SK-N-SH (cell line): ENCODE measurements around the gene MYO5C. TPM values are rescaled to one million over a fixed set of nuclear protein-coding genes. Genes with fewer than 3 reads are reported as not detected.

Experiments
- CTCF ChIA-PET: fragments of 300-600, 350-600 bp; formaldehyde crosslinking; extraction: SDS; loops from one replicate; lab custom pipeline; 2021; lab: Yijun Ruan, JAX
- POLR2A ChIA-PET: fragments of 350-600 bp; sonication (Branson Sonifier 250); formaldehyde crosslinking; extraction: SDS; loops from one replicate; lab custom pipeline; 2020; ENCODE audit warnings: antibody characterized with exemption, inconsistent platforms; lab: Yijun Ruan, JAX
- DNase-seq: peaks from one replicate; pipeline ENCODE4 v3.0.0; 2012
- H2AFZ ChIP-seq: fragments of 200-600 bp; sonication (generic); 2 replicates; pipeline ENCODE4 v1.8.1; 2016; ENCODE audit warnings: antibody characterized with exemption, mild to moderate bottlenecking, low read depth
- H3F3A ChIP-seq: fragments of 200-600 bp; sonication (generic); replicated peaks from 2 replicates; pipeline ENCODE3; 2016; ENCODE audit warnings: antibody characterized with exemption, mild to moderate bottlenecking; ENCODE audit not compliant: insufficient read depth
- H3K27ac ChIP-seq, 2 experiments: fragments of 200-500 bp in 1 of 2; fragments of 200-600 bp in 1 of 2; sonication (Bioruptor generic) in 1 of 2; sonication (generic), shearing (Covaris generic) in 1 of 2; 2 replicates each; pipeline versions ENCODE4 v1.5.1 to v1.6.1; 2014 to 2016; ENCODE audit warnings: low read depth in 2 of 2, inconsistent platforms in 1 of 2, low read length in 1 of 2, mild to moderate bottlenecking in 1 of 2, mixed read lengths in 1 of 2
- H3K27me3 ChIP-seq: fragments of 200-600 bp; sonication (generic), shearing (Covaris generic); 2 replicates; pipeline ENCODE4 v1.6.1; 2016; ENCODE audit warnings: mixed run types; ENCODE audit not compliant: insufficient read depth
- H3K36me3 ChIP-seq, 2 experiments: fragments of 200-500 bp in 1 of 2; fragments of 200-600 bp in 1 of 2; sonication (Bioruptor generic) in 1 of 2; sonication (generic) in 1 of 2; replicated peaks in 1 of 2; 2 replicates each; pipeline versions ENCODE3 to v1.5.1; 2014 to 2016; ENCODE audit warnings: low read length in 1 of 2, mild to moderate bottlenecking in 1 of 2; ENCODE audit not compliant: insufficient read depth in 2 of 2, control insufficient read depth in 1 of 2
- H3K4me1 ChIP-seq, 2 experiments: fragments of 200-500 bp in 1 of 2; fragments of 200-600 bp in 1 of 2; sonication (Bioruptor generic) in 1 of 2; sonication (generic), shearing (Covaris generic) in 1 of 2; 2 replicates each; pipeline versions ENCODE4 v1.5.1 to v1.6.1; 2014 to 2016; ENCODE audit warnings: low read depth in 1 of 2, low read length in 1 of 2, mixed run types in 1 of 2; ENCODE audit not compliant: insufficient read depth in 2 of 2, control insufficient read depth in 1 of 2
- H3K4me2 ChIP-seq: fragments of 200-600 bp; sonication (generic), shearing (Covaris generic); 2 replicates; pipeline ENCODE4 v1.6.1; 2017; ENCODE audit warnings: mixed run types
- H3K4me3 ChIP-seq, 2 experiments: fragments of 200-500 bp in 1 of 2; fragments of 200-600 bp in 1 of 2; sonication (Bioruptor generic) in 1 of 2; sonication (generic), shearing (Covaris generic) in 1 of 2; 2 replicates each; pipeline versions ENCODE4 v1.5.1 to v1.8.1; 2014 to 2016; ENCODE audit warnings: low read depth in 2 of 2, inconsistent platforms in 1 of 2, low read length in 1 of 2, mild to moderate bottlenecking in 1 of 2, mixed read lengths in 1 of 2, moderate library complexity in 1 of 2
- H3K79me2 ChIP-seq: fragments of 200-600 bp; sonication (generic); 2 replicates; pipeline ENCODE4 v1.8.1; 2017; ENCODE audit warnings: mild to moderate bottlenecking; ENCODE audit not compliant: insufficient read depth
- H3K9ac ChIP-seq: fragments of 200-600 bp; sonication (generic); 2 replicates; pipeline ENCODE4 v1.6.1; 2017; ENCODE audit warnings: mixed run types
- H3K9me2 ChIP-seq: fragments of 200-600 bp; sonication (generic); 2 replicates; pipeline ENCODE4 v1.6.1; 2017; ENCODE audit warnings: mixed run types
- H3K9me3 ChIP-seq: fragments of 200-600 bp; sonication (generic); 2 replicates; pipeline ENCODE4 v1.6.1; 2017; ENCODE audit warnings: mixed run types, mild to moderate bottlenecking, moderate library complexity
- H4K20me1 ChIP-seq: fragments of 200-600 bp; sonication (generic); 2 replicates; pipeline ENCODE4 v1.6.1; 2017; ENCODE audit warnings: mild to moderate bottlenecking, mixed run types; ENCODE audit not compliant: insufficient read depth
- CHD2 ChIP-seq: fragments of 150-350 bp; IDR thresholded peaks from 2 replicates; pipeline ENCODE4 v1.6.1; 2018; ENCODE audit warnings: low read length; ENCODE audit not compliant: partially characterized antibody
- ELF1 ChIP-seq: IDR thresholded peaks from 2 replicates; pipeline ENCODE4 v1.4.0; 2012
- EP300 ChIP-seq, 2 experiments: IDR thresholded peaks; 2 replicates each; pipeline versions ENCODE4 v1.4.0 to v1.6.1; 2012; ENCODE audit warnings: borderline replicate concordance in 1 of 2, low read depth in 1 of 2, low read length in 1 of 2
- EZH2phosphoT487 ChIP-seq: fragments of 200-600 bp; sonication (generic); IDR thresholded peaks from 2 replicates; pipeline ENCODE4 v1.6.1; 2017; ENCODE audit warnings: low read depth, mixed run types, mild to moderate bottlenecking, antibody characterized with exemption, moderate library complexity, borderline replicate concordance
- FOSL2 ChIP-seq: IDR thresholded peaks from 2 replicates; pipeline ENCODE4 v1.4.0; 2012; ENCODE audit warnings: low read depth, mild to moderate bottlenecking, moderate library complexity, borderline replicate concordance
- FOXJ3 ChIP-seq: sonication (generic); formaldehyde crosslinking; IDR thresholded peaks from 2 replicates; pipeline ENCODE4 v1.5.1; 2020; ENCODE audit warnings: mild to moderate bottlenecking, missing genetic modification reagents
- FOXM1 ChIP-seq: IDR thresholded peaks from 2 replicates; pipeline ENCODE4 v1.4.0; 2012; ENCODE audit warnings: low read depth, mild to moderate bottlenecking
- GABPA ChIP-seq: IDR thresholded peaks from 2 replicates; pipeline ENCODE4 v1.4.0; 2012; ENCODE audit warnings: low read depth, mild to moderate bottlenecking
- GATA2 ChIP-seq: sonication (generic); formaldehyde crosslinking; IDR thresholded peaks from 2 replicates; pipeline ENCODE4 v1.5.0; 2020; ENCODE audit warnings: mild to moderate bottlenecking, missing genetic modification reagents
- IRF3 ChIP-seq: fragments of 150-350 bp; IDR thresholded peaks from 2 replicates; pipeline ENCODE4 v1.6.1; 2016; ENCODE audit warnings: mild to moderate bottlenecking, low read depth, low read length
- JUND ChIP-seq: IDR thresholded peaks from 2 replicates; pipeline ENCODE4 v1.4.0; 2012
- MEF2A ChIP-seq: IDR thresholded peaks from 2 replicates; pipeline ENCODE4 v1.4.0; 2012; ENCODE audit warnings: low read depth, borderline replicate concordance
- NFIC ChIP-seq: IDR thresholded peaks from 2 replicates; pipeline ENCODE4 v1.4.0; 2012; ENCODE audit warnings: borderline replicate concordance
- NRF1 ChIP-seq: IDR thresholded peaks from 2 replicates; pipeline ENCODE4 v1.6.1; 2012; ENCODE audit warnings: low read depth, mild to moderate bottlenecking, low read length
- PBX3 ChIP-seq: IDR thresholded peaks from 2 replicates; pipeline ENCODE4; 2012
- POLR2AphosphoS5 ChIP-seq: IDR thresholded peaks from 2 replicates; pipeline ENCODE4 v1.6.1; 2012; ENCODE audit warnings: low read depth, low read length
- RAD21 ChIP-seq: IDR thresholded peaks from 2 replicates; pipeline ENCODE4 v1.6.1; 2012; ENCODE audit warnings: mild to moderate bottlenecking, low read length
- RCOR1 ChIP-seq: fragments of 150-350 bp; IDR thresholded peaks from 2 replicates; pipeline ENCODE4 v1.6.1; 2017; ENCODE audit warnings: antibody characterized with exemption, low read length
- REST ChIP-seq: IDR thresholded peaks from 2 replicates; pipeline ENCODE4 v1.6.1; 2012; ENCODE audit warnings: mild to moderate bottlenecking, low read depth, low read length, moderate library complexity
- RFX5 ChIP-seq: IDR thresholded peaks from 2 replicates; pipeline ENCODE4 v1.6.1; 2012; ENCODE audit warnings: mild to moderate bottlenecking, improper control_type of control experiment, low read length
- RXRA ChIP-seq: IDR thresholded peaks from 2 replicates; pipeline ENCODE4 v1.4.0; 2012; ENCODE audit warnings: low read depth, mild to moderate bottlenecking, borderline replicate concordance
- SMC3 ChIP-seq: IDR thresholded peaks from 2 replicates; pipeline ENCODE4 v1.6.1; 2012; ENCODE audit warnings: low read depth, low read length, improper control_type of control experiment
- TAF1 ChIP-seq: IDR thresholded peaks from 2 replicates; pipeline ENCODE4 v1.6.1; 2012; ENCODE audit warnings: low read depth, mild to moderate bottlenecking, low read length, moderate library complexity, borderline replicate concordance
- TCF12 ChIP-seq: IDR thresholded peaks from 2 replicates; pipeline ENCODE4 v1.4.0; 2012
- TEAD4 ChIP-seq: IDR thresholded peaks from 2 replicates; pipeline ENCODE4 v1.4.0; 2012; ENCODE audit warnings: mild to moderate bottlenecking, borderline replicate concordance; ENCODE audit not compliant: insufficient read depth
- YY1 ChIP-seq: IDR thresholded peaks from 2 replicates; pipeline ENCODE4 v1.4.0; 2012; ENCODE audit warnings: low read depth, mild to moderate bottlenecking
- WGBS: methylation state at CpG from one replicate; pipeline ENCODE4 v1.1.6; 2017; ENCODE audit warnings: low lambda C conversion rate; 5-methylcytosine and 5-hydroxymethylcytosine counted together
- polyA plus RNA-seq, 3 experiments: library from polyadenylated mRNA; depleted of rRNA; stranded (reverse); fragments of >200 nt; gene quantifications; 2 replicates each; pipeline ENCODE4 v1.2.3, GENCODE V29; 2012
- TF ChIP-seq, protein P1 (sequence below): IDR thresholded peaks from 2 replicates; pipeline ENCODE4 v1.4.0; 2012; ENCODE audit warnings: low read depth
- TF ChIP-seq, protein P2 (sequence below): IDR thresholded peaks from 2 replicates; pipeline ENCODE4 v1.4.0; 2012; ENCODE audit warnings: low read depth, borderline replicate concordance

The MYO5C gene
- polyA plus RNA-seq, 1 of the 3 experiments (the other 2 are of a cell fraction) = 0.99 TPM

DNA sequence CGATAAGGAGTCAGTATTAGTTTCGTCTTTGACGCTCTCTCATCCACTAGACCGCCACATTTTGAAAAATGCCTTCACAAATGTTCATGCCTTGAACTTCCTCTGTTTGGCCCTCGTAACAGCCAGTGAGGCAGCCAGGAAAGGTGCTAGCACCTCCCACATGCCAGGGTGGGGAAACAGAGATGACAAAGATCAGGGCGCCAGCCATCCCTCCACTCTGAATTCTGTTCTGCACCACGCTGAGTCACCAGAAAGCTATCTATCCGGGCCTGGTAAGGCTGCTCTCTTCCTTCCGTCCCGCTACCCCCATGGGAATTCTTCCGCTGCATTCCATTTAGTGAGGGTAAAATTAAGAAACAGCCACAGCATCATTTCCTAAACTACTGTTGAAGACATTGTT, 151.7 kb downstream of the MYO5C start:
- no peaks in the 10 kb centered on the region for H3K27me3 ChIP-seq
- CTCF ChIA-PET = interaction anchor here (1.1 kb wide), 1 partner anchor 19 kb away, joined by 4 read pairs; no protein-coding TSS in a partner anchor
- no peaks in the 10 kb centered on the region for H3K9me2 ChIP-seq
- peaks cover 12% of the 10 kb centered on the region; the same call in 1 of the 2 replicates for H3K79me2 ChIP-seq
- peaks cover 11 to 26% of the 10 kb centered on the region in 2 experiments for H3K36me3 ChIP-seq
- peaks cover 0 to 24% of the 10 kb centered on the region in 2 experiments; a peak in 3 of 4 replicates for H3K4me1 ChIP-seq
- DNase-seq = no peak
- peak overlapping the region; percentile 60; the same call in 1 of the 2 replicates for H3K9ac ChIP-seq
- 39% methylated on average over 10 of the region's 11 CpGs for WGBS
- no peak overlapping the region for H2AFZ ChIP-seq
- H4K20me1 ChIP-seq = no peaks in the 10 kb centered on the region
- peak overlapping the region; percentile 76 to 96; a peak in 3 of 4 replicates for H3K27ac ChIP-seq
- peaks cover 38% of the 10 kb centered on the region for H3F3A ChIP-seq
- H3K9me3 ChIP-seq = no peaks in the 10 kb centered on the region
- H3K4me3 ChIP-seq = no peak overlapping the region
- peak overlapping the region; percentile 63 for H3K4me2 ChIP-seq
- POLR2A ChIA-PET = no interaction called here
- TF ChIP-seq SMC3 = no peak
- TF ChIP-seq, protein P1, sequence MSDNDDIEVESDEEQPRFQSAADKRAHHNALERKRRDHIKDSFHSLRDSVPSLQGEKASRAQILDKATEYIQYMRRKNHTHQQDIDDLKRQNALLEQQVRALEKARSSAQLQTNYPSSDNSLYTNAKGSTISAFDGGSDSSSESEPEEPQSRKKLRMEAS = peak; percentile 88
- no peak for TF ChIP-seq EZH2phosphoT487
- peak; percentile 91 for TF ChIP-seq JUND
- TF ChIP-seq ELF1 = no peak
- TF ChIP-seq CHD2 = no peak
- no peak for TF ChIP-seq NRF1
- no peak for TF ChIP-seq REST
- TF ChIP-seq FOSL2 = peak; percentile 89
- no peak for TF ChIP-seq IRF3
- TF ChIP-seq MEF2A = peak; percentile 26; the same call in 1 of the 2 replicates
- peak; percentile 74 for TF ChIP-seq PBX3
- TF ChIP-seq RCOR1 = no peak
- no peak for TF ChIP-seq FOXJ3 (CRISPR knock-in tag)
- TF ChIP-seq POLR2AphosphoS5 = peak; percentile 45; the same call in 1 of the 2 replicates
- TF ChIP-seq GATA2 = no peak
- peak; percentile 36; the same call in 1 of the 2 replicates for TF ChIP-seq GABPA
- no peak for TF ChIP-seq RFX5
- TF ChIP-seq FOXM1 = peak; percentile 95
- TF ChIP-seq YY1 = no peak
- peak; percentile 93 for TF ChIP-seq TEAD4
- TF ChIP-seq, protein P2, sequence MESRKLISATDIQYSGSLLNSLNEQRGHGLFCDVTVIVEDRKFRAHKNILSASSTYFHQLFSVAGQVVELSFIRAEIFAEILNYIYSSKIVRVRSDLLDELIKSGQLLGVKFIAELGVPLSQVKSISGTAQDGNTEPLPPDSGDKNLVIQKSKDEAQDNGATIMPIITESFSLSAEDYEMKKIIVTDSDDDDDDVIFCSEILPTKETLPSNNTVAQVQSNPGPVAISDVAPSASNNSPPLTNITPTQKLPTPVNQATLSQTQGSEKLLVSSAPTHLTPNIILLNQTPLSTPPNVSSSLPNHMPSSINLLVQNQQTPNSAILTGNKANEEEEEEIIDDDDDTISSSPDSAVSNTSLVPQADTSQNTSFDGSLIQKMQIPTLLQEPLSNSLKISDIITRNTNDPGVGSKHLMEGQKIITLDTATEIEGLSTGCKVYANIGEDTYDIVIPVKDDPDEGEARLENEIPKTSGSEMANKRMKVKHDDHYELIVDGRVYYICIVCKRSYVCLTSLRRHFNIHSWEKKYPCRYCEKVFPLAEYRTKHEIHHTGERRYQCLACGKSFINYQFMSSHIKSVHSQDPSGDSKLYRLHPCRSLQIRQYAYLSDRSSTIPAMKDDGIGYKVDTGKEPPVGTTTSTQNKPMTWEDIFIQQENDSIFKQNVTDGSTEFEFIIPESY = 0 out of 2 replicates have a peak, but pooled peaks have one; percentile 31
- 0 out of 2 replicates have a peak, but pooled peaks have one; percentile 18 for TF ChIP-seq RXRA
- TF ChIP-seq TCF12 = peak; percentile 91
- 0 out of 2 replicates have a peak, but pooled peaks have one; percentile 33 for TF ChIP-seq TAF1
- TF ChIP-seq NFIC = peak; percentile 64
- TF ChIP-seq EP300 (IDR thresholded peaks at IDR 0.05; ENCODE audit: borderline replicate concordance in 1 of 2, low read depth in 1 of 2, low read length in 1 of 2) = peak in 1 of 2 experiments; percentile 84; a peak in 2 of 4 replicates
- no peak for TF ChIP-seq RAD21
